Measurements from ENCODE around the gene NPDC1.

NPDC1 gene, protein sequence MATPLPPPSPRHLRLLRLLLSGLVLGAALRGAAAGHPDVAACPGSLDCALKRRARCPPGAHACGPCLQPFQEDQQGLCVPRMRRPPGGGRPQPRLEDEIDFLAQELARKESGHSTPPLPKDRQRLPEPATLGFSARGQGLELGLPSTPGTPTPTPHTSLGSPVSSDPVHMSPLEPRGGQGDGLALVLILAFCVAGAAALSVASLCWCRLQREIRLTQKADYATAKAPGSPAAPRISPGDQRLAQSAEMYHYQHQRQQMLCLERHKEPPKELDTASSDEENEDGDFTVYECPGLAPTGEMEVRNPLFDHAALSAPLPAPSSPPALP

GRCh38 chr9:137046088-137046787 lies at the start of gene NPDC1:
NPDC1 (minus strand) TSS chr9:137046177; CDS start chr9:137045989, 188 bp downstream.
- DNase-seq (ENCODE audit: low spot score), result peak; percentile 85

GRCh38 chr9:137089232-137089947 lies 43.4 kb upstream of the NPDC1 start:
- DNase-seq (ENCODE audit: low spot score), result no peak

DNA sequence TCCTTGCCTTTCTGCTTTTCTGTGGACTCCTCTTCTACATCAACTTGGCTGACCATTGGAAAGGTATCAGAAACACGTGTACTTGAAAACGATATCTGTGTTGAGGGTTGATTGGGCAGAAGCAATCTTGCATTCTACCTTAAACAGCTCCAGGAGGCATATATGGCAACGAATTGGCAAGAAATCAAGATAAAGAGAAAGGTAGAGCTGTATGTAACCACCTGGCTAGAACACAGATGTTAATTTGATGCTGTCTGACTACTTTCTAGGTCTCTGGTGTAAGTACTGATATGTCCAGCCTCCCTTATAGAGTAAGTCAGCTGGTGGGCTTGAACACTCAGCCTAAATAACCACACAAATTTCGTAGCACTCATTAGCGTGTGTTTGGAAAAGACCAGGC lies 42.1 kb upstream of the NPDC1 start:
- DNase-seq (ENCODE audit: low spot score), result no peak

- DNase-seq (ENCODE audit: low spot score), result no peak
These were observed 41.5 kb upstream of the NPDC1 start for GRCh38 chr9:137087409-137087925.

GRCh38 chr9:137086531-137087408 lies 40.8 kb upstream of the NPDC1 start, which contains the start of gene MAN1B1:
MAN1B1 (plus strand) TSS chr9:137086985; CDS start chr9:137087000, 15 bp downstream.
- DNase-seq (ENCODE audit: low spot score), result peak; percentile 99

DNA sequence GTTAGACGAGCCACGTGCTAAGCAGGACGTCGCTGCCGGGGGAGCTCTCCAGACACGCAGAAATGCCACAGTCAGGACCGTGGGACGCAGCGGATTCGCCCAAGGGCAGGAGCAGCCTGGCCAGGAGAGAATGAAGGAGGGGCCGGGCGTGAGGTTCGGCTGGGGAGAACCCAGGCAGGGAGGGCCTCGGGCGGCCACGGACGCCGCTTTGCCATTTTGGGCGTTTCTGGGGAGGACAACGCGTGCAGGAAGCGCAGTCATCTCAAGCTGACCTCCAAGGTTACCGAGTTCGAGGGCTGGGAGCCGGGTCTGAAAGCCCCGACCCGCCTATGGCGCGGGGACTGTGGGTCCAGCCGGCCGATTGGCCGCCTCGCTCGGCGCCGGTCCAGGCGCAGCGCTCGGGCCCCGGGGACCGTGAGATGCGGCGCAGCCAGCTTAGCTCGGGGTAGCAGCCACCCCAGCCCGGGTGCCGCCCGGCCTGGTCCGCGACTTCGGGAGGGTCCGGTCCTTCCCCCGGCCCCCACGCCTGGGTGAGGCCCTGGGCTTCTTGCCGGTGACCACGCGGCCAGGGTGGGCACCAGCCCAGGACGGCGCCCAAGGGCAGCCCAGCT lies 40.0 kb upstream of the NPDC1 start:
- peak; percentile 10 for DNase-seq (ENCODE audit: low spot score)

GRCh38 chr9:137084526-137084925 lies 38.5 kb upstream of the NPDC1 start:
- DNase-seq (ENCODE audit: low spot score), result no peak

- no peak for DNase-seq (ENCODE audit: low spot score)
These were observed 37.5 kb upstream of the NPDC1 start for GRCh38 chr9:137083394-137084004.

DNA sequence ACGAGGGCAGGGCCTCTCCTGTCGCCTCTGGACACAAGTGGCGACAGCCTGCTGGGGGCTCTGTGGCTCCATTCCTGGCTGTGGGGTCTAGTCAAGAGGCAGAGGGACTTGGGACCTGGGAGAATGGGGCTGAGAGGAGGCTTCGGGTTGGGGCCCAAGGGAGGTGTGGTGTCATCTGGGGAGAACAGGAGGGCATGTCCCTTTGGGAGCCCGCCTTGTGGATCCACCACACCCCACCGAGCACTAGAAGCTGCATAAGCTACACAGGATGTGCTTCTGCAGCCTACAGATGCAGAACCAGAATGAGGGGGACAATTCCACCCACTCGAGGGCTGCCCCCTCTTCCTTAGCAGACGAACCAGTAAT lies 36.9 kb upstream of the NPDC1 start:
- no peak for DNase-seq (ENCODE audit: low spot score)

DNA sequence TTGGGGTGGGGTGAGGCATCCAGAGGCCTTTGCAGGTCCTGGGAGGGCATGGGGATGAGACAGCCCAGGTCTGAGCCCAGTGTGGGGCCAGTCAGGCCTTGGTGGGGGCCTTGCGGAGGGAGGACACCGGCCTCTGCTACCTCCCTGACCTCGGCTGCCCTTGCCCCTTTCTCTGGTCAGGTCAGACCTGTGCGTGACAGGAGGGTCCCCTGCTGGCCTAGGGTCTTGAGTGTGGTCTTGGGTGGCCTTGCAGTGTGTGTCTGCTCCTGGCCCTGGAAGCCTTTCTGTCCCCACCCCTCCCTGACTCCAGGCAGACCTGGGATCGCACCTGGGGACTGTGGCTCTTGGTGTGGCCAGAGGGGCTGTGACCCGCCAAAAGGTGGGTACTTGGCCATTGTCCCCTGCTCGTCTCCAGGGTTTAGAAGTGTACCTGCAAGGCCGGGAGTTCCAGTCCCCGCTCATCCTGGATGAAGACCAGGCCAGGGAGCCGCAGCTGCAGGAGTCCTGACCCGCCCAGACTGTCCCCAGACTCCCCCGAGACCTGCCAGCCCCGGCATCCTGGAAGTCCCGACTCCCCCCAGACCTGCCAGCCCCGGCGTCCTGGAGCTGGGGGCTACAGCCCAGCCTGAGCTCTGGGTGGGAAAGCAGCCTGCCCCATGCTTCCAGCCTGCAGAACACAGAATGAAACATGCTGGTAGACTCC lies 36.4 kb upstream of the NPDC1 start:
- DNase-seq (ENCODE audit: low spot score), result no peak

DNA sequence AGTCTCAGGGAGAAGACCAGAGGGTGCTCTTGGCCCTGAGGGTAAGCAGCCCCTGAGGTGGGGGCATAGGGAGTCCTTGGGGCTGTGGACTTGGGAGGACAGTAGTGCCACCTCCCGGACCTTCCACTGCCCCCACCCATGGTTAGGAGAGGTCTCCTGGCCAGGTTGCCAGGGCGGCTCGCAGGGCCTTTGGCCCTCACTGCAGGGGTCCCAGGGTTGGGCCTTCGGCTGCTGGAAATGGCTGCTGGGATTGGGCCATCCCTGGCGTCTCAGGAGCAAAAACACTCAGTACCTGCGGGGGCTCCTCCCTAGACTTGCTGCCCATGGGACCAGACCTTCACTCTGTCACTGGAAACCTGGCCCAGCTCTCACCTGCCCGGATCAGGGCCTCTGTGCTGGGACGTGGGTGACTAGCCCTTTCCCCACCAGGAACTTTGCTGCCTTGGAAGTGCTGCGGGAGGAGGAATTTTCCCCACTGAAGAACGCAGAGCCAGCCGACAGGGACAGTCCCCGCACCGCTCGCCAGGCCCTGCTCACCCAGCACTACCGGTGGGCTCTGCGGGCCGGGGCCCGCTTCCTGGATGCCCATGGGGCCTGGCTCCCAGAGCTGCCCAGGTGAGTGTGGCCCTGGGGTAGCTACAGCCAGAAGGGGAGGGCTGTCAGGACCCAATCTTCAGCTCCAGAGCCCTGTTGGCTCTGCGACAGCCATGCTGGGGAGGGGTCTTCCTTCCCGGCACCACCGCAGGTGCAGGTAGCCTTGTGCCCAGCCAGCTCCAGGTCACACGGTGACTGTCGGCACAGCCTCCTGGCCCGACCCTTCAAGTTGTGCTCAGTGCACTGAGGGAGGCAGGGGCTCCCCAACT lies 34.5 kb upstream of the NPDC1 start:
- DNase-seq (ENCODE audit: low spot score), result no peak

GRCh38 chr9:137079401-137079787 lies 33.4 kb upstream of the NPDC1 start:
- no peak for DNase-seq (ENCODE audit: low spot score)

DNA sequence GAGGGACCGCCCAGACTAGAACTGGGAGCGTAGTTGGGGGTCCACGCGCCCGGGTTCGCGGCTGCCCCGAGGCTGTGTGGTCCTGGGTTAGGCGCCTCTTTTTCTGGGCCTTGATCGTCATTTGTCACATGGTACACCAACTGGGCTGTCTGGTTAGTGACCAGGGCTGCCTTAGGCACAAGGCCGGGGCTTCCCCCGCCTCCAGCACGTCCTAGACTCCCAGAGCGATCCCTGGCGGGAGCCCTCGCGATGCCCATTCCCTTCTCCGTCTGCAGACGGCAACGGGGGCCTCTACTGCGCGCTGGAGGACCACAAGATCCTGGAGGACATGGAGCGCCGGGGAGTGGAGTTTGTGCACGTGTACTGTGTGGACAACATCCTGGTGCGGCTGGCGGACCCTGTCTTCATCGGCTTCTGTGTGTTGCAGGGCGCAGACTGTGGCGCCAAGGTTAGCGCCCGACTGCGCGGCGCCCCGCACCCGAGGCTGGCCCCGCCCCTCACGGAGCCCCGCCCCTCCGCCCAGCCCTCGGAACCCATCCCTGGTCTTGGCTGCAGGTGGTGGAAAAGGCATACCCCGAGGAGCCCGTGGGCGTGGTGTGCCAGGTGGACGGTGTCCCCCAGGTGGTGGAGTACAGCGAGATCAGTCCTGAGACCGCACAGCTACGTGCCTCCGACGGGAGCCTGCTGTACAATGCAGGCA lies 32.9 kb upstream of the NPDC1 start:
- DNase-seq (ENCODE audit: low spot score), result no peak

DNA sequence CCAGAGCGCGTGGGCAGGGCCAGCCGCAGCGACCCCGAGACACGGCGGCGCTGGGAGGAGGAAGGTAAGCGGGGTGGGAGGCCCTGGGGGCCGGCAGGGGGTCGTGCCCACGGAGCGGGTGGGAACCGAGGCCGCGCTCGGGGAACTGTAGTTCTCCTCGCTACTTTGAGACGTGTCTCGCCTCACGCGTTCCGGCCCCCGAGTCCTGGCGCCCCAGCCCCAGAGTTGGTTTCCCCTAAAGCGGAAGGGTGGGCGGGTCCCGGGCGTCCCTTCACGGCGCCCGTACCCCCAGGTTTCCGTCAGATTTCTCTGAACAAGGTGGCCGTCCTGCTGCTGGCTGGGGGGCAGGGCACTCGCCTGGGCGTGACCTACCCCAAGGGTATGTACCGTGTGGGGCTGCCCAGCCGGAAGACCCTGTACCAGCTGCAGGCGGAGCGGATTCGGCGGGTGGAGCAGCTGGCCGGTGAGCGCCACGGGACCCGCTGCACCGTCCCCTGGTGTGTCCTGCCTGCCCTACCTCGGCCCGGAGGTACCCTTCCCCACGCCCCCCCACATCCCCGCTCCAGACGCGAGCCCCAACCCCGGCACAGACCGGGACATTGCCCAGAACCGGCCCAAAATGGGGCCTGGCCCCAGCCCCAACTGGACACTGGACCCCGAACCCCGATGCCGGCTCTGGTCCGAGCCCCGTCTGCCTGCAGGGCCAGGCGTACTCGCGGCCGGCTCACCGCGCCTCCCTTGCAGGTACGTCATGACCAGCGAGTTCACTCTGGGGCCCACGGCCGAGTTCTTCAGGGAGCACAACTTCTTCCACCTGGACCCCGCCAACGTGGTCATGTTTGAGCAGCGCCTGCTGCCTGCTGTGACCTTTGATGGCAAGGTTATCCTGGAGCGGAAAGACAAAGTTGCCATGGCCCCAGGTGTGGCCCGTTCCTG lies 32.0 kb upstream of the NPDC1 start:
- DNase-seq (ENCODE audit: low spot score), result peak; percentile 43

DNA sequence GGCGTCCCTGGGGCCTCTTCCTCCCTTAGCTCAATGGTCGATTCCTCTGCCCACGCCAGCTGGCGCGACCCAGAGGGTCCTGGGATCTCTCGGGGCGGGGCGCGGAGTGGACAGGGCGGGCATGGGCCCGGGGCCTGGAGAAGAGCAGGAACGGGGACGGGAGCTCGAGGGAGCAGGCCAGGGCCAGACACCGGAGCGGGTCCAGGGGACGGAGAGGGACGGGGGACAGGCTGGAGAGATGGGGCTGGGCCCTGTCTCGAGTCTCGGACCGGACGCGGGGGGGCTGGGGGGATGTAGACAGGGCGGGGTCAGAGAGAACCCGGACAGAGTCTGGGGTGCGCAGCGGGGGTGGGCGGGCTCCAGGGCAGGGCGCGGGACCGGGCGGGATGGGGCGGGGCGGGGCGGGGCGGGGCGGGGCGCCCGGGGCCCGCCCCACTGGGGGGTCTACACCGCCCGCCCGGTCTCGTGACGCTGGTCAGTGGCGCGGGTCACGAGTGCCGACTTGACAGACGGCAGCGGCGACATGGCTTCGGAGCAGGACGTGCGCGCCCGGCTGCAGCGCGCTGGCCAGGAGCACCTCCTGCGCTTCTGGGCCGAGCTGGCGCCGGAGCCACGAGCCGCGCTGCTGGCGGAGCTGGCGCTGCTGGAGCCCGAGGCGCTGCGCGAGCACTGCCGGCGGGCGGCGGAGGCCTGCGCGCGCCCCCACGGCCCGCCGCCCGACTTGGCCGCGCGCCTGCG lies 31.2 kb upstream of the NPDC1 start, which contains the start of gene UAP1L1:
TSS of gene UAP1L1 (plus strand) at position 508 of the 738 bp plus-strand sequence. CDS start at position 524, 16 bp downstream.
- peak; percentile 47 for DNase-seq (ENCODE audit: low spot score)

DNA sequence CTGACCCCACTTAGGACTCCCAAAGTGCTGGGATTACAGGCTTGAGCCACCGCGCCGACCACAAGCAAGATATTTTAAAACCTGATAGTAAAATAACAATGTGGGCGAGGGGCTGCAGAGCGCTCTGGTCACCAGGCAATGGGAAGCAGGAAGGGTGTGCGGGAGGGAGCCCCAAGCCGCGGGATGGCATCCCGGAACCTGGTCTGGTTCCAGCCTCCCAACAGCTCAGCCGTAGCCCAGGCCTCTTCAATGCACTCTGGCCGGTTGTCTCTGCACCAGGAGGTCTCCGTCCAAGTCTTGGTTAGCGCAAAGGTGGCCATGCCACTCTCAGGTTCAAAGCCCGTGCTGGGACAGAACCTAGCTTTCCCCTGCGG lies 30.6 kb upstream of the NPDC1 start:
- no peak for DNase-seq (ENCODE audit: low spot score)
